ENCODE data around the gene ENO2.

ENO2 gene

DNA sequence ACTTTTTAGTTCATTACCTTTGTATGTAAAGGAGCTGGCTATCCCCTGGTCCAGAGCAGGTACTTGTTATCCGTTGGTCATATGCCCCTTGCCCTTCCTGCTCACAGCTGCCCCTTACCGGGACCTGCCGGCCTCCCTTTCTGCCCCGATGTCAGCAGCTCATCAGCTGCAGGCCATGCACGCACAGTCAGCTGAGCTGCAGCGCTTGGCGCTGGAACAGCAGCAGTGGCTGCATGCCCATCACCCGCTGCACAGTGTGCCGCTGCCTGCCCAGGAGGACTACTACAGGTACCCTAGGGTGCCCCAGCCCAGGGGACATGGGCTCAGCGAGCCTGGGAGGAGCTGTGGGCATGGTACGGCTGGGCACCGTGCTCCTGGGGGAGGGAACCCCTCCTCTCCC is 26.9 kb downstream of the ENO2 start:
- Mint-ChIP-seq H3K27me3 (peaks cover 0 to 5% of the 10 kb centered on the region in 2 donors), H3K27ac (peak overlapping the region; percentile 67), H3K4me1 (peaks cover 56 to 73% of the 10 kb centered on the region in 2 donors), H3K36me3 (peaks cover 18 to 59% of the 10 kb centered on the region in 2 donors), H3K4me3 (no peak overlapping the region), H3K9me3 (no peaks in the 10 kb centered on the region)
- DNase-seq (no peak), ATAC-seq (replicated peaks) (no peak)

DNA sequence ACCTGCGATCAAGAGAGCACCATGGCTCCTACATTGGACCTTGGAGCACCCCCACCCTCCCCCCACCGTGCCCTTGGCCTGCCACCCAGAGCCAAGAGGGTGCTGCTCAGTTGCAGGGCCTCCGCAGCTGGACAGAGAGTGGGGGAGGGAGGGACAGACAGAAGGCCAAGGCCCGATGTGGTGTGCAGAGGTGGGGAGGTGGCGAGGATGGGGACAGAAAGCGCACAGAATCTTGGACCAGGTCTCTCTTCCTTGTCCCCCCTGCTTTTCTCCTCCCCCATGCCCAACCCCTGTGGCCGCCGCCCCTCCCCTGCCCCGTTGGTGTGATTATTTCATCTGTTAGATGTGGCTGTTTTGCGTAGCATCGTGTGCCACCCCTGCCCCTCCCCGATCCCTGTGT is 27.4 kb downstream of the ENO2 start:
- peak overlapping the region; percentile 67 for H3K27ac Mint-ChIP-seq
- H3K4me3 Mint-ChIP-seq, result no peak overlapping the region
- peaks cover 55 to 73% of the 10 kb centered on the region in 2 donors for H3K4me1 Mint-ChIP-seq
- peaks cover 0 to 5% of the 10 kb centered on the region in 2 donors for H3K27me3 Mint-ChIP-seq
- H3K36me3 Mint-ChIP-seq, result peaks cover 14 to 54% of the 10 kb centered on the region in 2 donors
- DNase-seq (no peak), ATAC-seq (replicated peaks) (no peak)
- H3K9me3 Mint-ChIP-seq, result no peaks in the 10 kb centered on the region

DNA sequence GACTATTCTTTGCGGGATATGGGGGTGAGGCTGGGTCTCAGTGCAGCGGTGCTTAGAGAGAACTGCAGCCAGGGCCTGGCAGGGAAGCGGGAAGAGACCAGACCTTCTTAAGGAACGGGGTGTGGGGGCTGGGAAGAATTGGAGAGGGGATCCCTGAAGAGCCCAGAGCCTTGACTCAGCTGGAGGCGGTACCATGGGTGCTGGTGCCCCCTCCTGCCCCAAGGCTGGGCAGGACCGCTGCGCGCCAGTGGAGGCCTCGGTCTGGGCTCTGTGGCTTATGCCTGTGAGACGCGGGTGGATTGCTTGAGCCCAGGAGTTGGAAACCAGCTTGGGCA is 27.9 kb downstream of the ENO2 start:
- peaks cover 11 to 51% of the 10 kb centered on the region in 2 donors for H3K36me3 Mint-ChIP-seq
- H3K4me1 Mint-ChIP-seq, result peaks cover 55 to 73% of the 10 kb centered on the region in 2 donors
- DNase-seq, result no peak
- ATAC-seq (replicated peaks), result no peak
- peaks cover 0 to 5% of the 10 kb centered on the region in 2 donors for H3K27me3 Mint-ChIP-seq
- peak overlapping the region; percentile 99 for H3K27ac Mint-ChIP-seq
- no peak overlapping the region for H3K4me3 Mint-ChIP-seq
- H3K9me3 Mint-ChIP-seq, result no peaks in the 10 kb centered on the region

DNA sequence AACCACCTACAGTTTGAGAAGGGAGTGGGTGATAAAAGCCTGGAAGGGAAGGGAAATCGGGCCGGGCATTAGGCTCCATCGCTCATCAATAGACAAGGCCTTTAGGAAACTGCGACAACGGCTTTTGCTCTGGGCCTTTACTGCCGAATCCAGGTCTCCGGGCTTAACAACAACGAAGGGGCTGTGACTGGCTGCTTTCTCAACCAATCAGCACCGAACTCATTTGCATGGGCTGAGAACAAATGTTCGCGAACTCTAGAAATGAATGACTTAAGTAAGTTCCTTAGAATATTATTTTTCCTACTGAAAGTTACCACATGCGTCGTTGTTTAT is 29.0 kb downstream of the ENO2 start:
- Mint-ChIP-seq H3K27ac (peak overlapping the region; percentile 99), H3K36me3 (peaks cover 13 to 54% of the 10 kb centered on the region in 2 donors), H3K4me1 (peaks cover 58 to 78% of the 10 kb centered on the region in 2 donors), H3K4me3 (peak overlapping the region; percentile 83 to 86), H3K9me3 (no peaks in the 10 kb centered on the region), H3K27me3 (peaks cover 0 to 5% of the 10 kb centered on the region in 2 donors)
- ATAC-seq (replicated peaks), result peak; percentile 34 to 52
- DNase-seq, result peak; percentile 73

DNA sequence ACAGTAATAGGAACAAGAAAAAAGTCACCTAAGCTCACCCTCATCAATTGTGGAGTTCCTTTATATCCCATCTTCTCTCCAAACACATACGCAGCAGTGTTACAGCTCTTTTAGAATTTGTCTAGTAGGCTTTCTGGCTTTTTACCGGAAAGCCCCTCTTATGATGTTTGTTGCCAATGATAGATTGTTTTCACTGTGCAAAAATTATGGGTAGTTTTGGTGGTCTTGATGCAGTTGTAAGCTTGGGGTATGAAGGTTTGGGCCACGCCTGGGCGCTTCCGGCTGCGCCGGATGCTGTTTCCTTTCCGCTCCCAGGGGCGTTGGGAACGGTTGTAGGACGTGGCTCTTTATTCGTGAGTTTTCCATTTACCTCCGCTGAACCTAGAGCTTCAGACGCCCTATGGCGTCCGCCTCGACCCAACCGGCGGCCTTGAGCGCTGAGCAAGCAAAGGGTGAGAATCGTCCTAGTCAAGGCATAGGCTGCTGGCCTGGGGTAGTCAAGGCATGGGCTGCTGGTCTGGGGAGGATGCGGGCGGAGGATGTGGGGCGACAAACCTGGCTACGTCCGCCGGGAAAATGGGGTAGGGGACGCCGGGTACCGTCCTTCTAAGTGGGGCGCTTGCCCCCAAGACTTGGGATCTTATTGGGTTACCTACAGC is 29.5 kb downstream of the ENO2 start, which contains the start of the genes C12orf57 and RNU7-1:
Gene C12orf57, plus strand, starts transcription at position 301 of the 659 bp plus-strand sequence. Its CDS starts 100 bp downstream, at position 401.
Gene RNU7-1, plus strand, starts transcription at position 95 of the 659 bp plus-strand sequence.
- H3K27ac Mint-ChIP-seq, result peak within 1 kb of the TSS; percentile 99
- peak; percentile 77 for ATAC-seq (replicated peaks)

DNA sequence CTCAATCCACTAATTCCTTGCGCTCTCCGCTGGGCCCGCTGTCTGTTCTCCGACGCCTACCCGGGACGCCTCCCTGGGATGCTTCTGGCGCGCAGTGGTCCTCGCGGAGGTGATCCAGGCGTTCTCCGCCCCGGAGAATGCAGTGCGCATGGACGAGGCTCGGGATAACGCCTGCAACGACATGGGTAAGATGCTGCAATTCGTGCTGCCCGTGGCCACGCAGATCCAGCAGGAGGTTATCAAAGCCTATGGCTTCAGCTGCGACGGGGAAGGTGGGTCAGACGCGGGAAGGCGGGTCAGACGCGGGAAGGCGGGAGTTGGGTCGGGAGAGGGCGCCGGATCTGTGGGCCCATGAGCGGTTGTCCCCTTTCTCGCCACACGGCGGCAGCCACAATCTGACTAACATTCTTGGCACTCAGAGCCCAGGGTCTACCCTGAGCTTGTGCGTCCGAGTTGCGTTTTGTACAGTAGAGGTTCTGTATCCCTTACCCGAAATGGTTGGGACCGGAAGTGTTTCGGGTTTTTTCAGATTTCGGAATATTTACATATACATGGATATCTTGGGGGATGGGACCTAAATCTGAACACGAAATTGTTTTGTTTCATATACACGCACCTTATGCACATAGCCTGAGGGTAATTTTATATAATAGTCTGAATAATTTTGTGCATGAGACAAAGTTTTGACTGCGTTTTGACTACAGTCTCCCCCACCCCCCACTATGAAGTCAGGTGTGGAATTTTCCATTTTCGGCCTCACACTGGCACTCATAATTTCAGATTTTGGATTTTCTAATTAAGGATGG is 30.2 kb downstream of the ENO2 start:
- ATAC-seq (replicated peaks), result peak; percentile 49 to 53
- Mint-ChIP-seq H3K9me3 (no peaks in the 10 kb centered on the region), H3K36me3 (peaks cover 11 to 51% of the 10 kb centered on the region in 2 donors)

More for the DNA sequence above, 29.5 kb downstream of the ENO2 start, which contains the start of the genes C12orf57 and RNU7-1:
- Mint-ChIP-seq H3K4me3 (peak within 1 kb of the TSS; percentile 83 to 86), H3K4me1 (peaks cover 60 to 80% of the 10 kb centered on the region in 2 donors), H3K9me3 (no peaks in the 10 kb centered on the region), H3K36me3 (peaks cover 13 to 55% of the 10 kb centered on the region in 2 donors), H3K27me3 (peaks cover 0 to 5% of the 10 kb centered on the region in 2 donors)
- no peak for DNase-seq

DNA sequence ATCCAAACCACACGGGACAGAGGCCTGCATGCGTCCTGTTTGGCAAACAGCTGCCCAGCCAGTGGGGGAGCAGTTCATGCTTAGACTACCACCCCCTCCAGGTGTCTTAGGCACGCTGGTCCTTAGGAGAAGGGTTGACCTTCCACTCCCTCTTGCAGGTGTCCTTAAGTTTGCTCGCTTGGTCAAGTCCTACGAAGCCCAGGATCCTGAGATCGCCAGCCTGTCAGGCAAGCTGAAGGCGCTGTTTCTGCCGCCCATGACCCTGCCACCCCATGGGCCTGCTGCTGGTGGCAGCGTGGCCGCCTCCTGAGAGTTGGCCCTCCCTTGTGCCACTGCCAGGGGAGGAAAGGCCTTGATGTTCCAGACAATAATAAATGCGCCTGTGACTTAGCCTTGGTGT is 31.2 kb downstream of the ENO2 start:
- peak overlapping the region; percentile 79 to 83 for H3K4me3 Mint-ChIP-seq
- H3K36me3 Mint-ChIP-seq, result peaks cover 9 to 44% of the 10 kb centered on the region in 2 donors
- ATAC-seq (replicated peaks) (no peak), DNase-seq (no peak)
- H3K27me3 Mint-ChIP-seq, result peaks cover 0 to 5% of the 10 kb centered on the region in 2 donors
- no peaks in the 10 kb centered on the region for H3K9me3 Mint-ChIP-seq
- peaks cover 66 to 90% of the 10 kb centered on the region in 2 donors for H3K4me1 Mint-ChIP-seq
- peak overlapping the region; percentile 99 for H3K27ac Mint-ChIP-seq

More for the DNA sequence above, 30.2 kb downstream of the ENO2 start:
- peaks cover 0 to 5% of the 10 kb centered on the region in 2 donors for H3K27me3 Mint-ChIP-seq
- DNase-seq, result peak; percentile 93
- H3K4me3 Mint-ChIP-seq, result peak overlapping the region; percentile 83 to 86
- H3K27ac Mint-ChIP-seq, result peak overlapping the region; percentile 99
- peaks cover 60 to 80% of the 10 kb centered on the region in 2 donors for H3K4me1 Mint-ChIP-seq

DNA sequence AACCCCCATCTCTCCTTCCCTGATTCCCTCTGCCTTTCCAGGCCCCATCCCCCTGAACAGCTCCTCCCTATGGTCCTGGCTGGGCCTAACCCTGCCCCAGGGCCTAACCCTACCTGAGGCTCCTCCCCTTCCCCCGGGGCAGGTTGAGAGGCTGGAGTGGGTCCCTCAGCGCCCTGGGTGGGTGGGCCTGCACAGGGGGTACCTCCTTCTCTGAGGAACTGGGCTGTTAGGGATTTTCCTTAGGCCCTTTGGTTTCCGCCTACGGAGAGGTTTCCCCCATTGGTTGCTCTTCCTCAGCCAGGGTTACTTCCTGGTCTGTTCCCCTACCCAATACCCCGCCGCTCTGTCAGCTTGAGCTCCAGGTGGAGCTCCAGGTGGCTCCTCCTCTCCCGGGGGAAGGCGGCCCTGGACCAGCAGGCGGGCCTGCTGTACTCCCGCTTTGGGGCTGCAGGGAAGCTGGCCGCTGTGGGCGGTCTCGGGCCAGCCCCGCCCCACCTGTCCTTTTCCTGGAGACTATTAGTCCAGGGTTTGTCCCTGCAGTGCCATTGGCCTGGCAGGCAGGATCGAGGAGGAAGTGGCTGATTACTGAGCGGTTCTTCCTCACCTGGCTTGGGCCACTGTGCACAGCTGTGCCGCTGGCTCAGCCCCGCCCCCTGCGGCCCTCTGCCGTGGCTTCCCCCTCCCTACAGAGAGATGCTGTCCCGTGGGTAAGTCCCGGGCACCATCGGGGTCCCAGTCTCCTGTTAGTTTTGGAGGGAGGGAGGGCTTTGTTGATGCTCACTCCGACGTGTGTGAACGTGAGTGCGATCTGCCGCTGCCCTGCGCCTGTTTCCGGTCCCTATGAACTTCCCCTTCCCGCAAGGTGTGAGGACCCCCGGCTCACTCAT is 31.9 kb downstream of the ENO2 start:
- H3K4me3 Mint-ChIP-seq, result peak overlapping the region; percentile 79 to 83
- ATAC-seq (replicated peaks), result peak; percentile 12 to 15
- peak overlapping the region; percentile 99 for H3K27ac Mint-ChIP-seq
- H3K27me3 Mint-ChIP-seq, result peaks cover 0 to 5% of the 10 kb centered on the region in 2 donors
- peaks cover 6 to 42% of the 10 kb centered on the region in 2 donors for H3K36me3 Mint-ChIP-seq
- peaks cover 68 to 93% of the 10 kb centered on the region in 2 donors for H3K4me1 Mint-ChIP-seq
- DNase-seq, result peak; percentile 80
- H3K9me3 Mint-ChIP-seq, result no peaks in the 10 kb centered on the region

DNA sequence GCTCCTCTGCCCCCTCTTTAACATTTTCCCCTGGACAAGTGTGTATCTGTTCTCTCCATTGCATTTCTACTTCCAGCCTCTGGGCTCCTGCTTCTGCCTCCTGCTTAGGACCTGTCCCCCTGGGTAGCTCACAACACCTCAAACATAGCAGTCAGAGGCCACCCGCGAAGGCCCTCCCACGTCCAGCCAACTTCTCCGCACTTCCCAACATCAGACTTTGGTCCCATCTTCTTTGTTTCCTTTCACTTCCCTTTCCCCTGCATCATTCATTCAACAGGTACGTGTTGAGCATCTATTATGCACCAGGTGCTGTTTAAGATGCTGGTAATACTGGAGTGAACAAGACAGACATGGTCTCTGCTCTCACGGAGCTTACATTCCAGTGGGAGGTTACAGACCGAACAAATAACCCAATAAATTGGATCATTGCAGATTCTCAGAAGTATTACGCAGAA is 32.6 kb downstream of the ENO2 start:
- ATAC-seq (replicated peaks) (no peak), DNase-seq (no peak)
- H3K27ac Mint-ChIP-seq, result peak overlapping the region; percentile 99
- H3K36me3 Mint-ChIP-seq, result peaks cover 10 to 40% of the 10 kb centered on the region in 2 donors
- H3K27me3 Mint-ChIP-seq, result peaks cover 0 to 5% of the 10 kb centered on the region in 2 donors
- H3K4me1 Mint-ChIP-seq, result peaks cover 68 to 87% of the 10 kb centered on the region in 2 donors
- H3K9me3 Mint-ChIP-seq, result no peaks in the 10 kb centered on the region
- peak overlapping the region; percentile 79 to 83 for H3K4me3 Mint-ChIP-seq

DNA sequence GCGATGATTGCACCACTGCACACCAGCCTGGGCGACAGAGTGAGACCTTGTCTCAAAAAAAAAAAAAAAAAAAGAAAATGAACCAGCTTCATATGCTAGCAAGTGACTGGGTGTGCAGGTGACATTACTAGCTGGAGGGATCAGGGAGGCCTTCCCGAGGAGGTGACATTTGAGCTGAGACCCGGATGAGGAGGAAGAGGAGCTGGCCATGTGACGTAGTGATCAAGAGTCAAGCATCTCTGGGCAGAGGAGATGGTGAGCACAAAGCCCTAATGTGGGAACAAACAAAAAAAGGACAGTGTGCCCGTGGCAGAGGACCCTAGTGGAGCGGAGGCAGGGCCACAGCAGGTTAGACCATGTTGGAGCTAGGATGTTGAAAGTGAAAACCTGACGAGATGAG is 33.2 kb downstream of the ENO2 start:
- peaks cover 0 to 5% of the 10 kb centered on the region in 2 donors for H3K27me3 Mint-ChIP-seq
- no peaks in the 10 kb centered on the region for H3K9me3 Mint-ChIP-seq
- ATAC-seq (replicated peaks), result no peak
- DNase-seq, result no peak
- H3K4me1 Mint-ChIP-seq, result peaks cover 62 to 81% of the 10 kb centered on the region in 2 donors
- H3K27ac Mint-ChIP-seq, result peak overlapping the region; percentile 99
- peaks cover 15 to 42% of the 10 kb centered on the region in 2 donors for H3K36me3 Mint-ChIP-seq
- H3K4me3 Mint-ChIP-seq, result peak overlapping the region; percentile 28 to 83

DNA sequence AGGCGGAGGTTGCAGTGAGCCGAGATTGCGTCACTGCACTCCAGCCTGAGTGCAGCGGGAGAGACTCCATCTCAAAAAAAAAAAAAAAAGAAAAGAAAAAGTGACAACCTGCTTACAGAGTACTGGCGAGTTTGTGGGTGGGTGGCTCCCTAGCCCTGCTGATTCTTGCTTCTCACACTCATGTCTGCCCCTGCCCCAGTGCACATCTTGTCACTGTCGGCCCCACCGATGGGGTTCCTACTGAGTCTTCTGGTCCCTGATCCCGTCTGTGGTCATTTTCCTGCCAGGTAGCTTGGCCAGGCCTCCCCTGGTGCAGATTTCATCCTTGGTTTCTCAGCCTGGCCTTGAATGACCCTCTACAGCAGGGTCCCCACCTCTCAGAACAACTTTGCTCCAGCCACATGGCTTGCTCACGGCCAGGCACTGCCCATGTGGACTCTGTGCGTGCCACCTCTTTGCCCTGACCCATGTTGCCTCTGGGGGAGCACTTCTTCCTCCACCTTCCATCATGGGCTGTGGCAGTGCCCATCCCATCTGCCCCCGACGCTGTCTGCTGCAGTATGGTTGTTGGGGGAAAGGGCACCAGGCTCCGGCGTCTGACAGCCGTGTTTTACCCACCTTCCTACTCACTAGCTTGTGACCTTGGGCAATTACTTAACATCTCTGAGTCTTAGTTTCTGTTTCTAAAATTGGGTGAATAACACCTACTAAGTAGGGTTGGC is 34.7 kb downstream of the ENO2 start:
- no peak for DNase-seq
- Mint-ChIP-seq H3K4me1 (peaks cover 57 to 86% of the 10 kb centered on the region in 2 donors), H3K27ac (peak overlapping the region; percentile 94), H3K36me3 (peaks cover 28 to 51% of the 10 kb centered on the region in 2 donors), H3K4me3 (peak overlapping the region; percentile 43 to 68), H3K9me3 (no peaks in the 10 kb centered on the region), H3K27me3 (no peaks in the 10 kb centered on the region)
- no peak for ATAC-seq (replicated peaks)

DNA sequence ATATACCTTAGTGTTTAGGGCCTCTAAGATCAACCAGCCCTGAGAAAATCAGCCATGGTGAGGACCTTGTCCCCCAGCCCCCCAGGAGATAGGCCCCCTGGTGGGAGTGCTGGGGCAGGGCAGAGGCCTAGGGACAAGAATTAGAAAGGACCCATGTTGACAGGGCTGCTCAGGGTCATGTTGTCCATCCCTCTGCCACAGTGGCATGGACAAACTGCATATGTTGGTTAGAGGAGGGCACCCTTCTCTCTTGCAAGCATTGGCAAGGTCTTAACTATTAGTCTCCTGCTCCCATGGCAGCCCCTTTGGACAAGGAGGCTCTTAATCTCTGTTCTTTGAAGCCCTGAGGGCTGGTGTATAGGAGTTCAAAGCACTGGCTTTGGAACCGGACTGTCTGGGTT is 36.0 kb downstream of the ENO2 start:
- ATAC-seq (replicated peaks) (no peak), DNase-seq (no peak)
- Mint-ChIP-seq H3K9me3 (no peaks in the 10 kb centered on the region), H3K4me1 (peaks cover 62 to 86% of the 10 kb centered on the region in 2 donors), H3K36me3 (peaks cover 38 to 60% of the 10 kb centered on the region in 2 donors), H3K4me3 (peak overlapping the region; percentile 93 to 98), H3K27ac (peak overlapping the region; percentile 100), H3K27me3 (no peaks in the 10 kb centered on the region)
